ENCODE measurements around the gene AGPAT3.

Gene AGPAT3

DNA sequence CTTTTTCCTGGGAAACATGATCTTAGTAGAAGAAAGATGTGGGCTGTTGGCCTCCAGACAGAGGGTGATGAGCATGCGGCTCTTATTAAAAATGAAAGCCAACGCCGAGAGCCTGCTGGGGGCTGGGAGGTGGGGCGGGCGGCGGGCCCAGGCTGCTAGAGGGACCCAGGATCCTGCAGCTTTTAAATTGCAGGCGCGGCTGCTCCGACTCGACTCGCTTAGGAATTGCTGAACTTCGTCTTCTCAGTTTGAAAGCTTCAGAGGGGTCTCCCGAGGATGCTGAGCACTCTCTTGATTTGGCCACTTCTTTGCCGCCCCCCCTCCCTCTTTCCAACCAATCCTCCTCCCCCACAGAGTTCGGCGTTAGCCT, 1.2 kb downstream of the AGPAT3 start:
- peak; percentile 17 to 25 for DNase-seq

DNA sequence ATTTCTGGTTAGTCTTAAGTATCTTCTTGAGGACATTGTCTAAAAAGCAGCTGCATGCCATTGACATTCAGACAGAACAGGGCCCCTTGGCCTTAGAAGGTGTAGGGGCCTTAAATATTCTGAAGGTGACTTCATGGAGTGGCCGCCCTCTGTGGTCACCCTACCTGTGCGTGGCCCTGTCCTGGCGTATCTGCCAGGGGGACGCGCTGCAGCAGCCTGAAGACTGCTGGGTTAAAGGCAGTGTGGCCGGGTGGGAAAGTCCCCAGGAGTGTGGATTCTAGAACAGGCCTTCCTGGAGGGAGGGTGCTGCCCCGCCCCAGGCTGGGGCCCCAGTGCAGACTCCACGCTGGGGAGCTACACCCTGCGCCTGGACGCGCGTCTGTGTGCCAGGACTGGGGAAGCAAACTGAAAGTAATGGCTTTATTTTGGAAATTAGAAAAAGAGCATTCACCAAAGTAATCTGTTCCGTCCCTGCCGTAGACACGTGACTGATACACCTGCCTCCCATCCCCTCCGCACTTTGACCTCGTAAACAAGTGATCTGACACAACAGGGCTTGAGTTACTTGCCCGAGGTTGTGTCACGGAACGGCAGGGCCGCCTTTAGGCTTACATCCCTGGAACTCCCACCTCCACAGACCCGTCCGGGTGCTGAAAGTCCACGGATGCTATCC, 1.8 kb downstream of the AGPAT3 start:
- peak; percentile 41 to 45 for DNase-seq

DNA sequence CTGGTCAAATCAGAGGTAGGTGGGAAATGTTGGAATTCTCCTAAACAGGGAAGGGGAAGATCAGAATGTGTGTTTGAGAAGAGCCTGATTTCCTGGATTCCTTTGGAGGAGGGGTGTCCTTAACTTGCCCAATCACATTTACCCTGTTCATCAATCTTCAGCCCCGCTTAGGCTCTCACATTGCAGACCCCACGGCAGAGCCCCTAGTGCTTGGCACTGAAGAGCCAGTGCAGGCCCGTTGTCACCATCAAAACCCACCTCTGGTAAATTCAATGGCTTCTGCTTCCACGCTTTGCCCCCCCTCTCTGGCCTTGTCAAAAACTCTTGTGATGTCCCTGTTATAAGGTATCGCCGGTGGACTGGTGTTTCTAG, 2.3 kb downstream of the AGPAT3 start:
- DNase-seq: no peak

DNA sequence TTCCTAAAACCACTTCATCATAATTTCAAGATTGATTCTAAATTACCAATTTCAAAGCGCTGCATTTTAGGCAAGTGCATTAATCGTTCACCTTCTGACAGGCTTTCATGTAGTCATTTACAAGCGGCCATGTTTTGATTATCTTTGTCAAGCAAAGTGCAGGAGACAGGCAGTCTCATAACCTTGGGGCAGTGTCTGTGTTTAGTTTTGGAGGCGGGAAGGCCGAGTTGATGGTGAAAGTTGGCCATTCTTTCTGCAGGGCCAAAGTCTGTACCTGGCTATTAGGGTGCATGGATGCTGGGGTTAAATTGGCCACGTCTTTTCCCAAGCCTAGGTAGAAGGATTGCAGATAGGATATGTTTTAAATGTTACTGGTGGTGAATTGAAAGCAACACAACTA, 2.9 kb downstream of the AGPAT3 start:
- DNase-seq: no peak

DNA sequence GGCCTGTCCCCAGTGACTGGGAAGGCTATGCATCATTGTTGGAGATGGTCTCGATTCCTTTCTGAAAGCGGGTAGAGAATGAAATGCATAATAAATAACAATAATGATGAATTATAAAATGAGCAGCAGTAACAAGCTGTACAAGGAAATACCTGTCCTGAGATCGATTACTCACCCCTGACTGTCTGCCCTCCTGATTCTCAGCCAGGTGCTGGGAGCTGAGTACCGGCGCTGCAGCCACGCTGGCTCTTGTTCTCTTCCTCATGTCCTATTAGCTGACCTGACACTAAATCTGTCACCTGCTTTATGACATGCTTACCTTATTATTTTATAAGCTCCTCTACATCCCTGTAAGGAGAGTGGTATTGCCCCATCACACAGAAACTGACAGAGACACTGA, 3.4 kb downstream of the AGPAT3 start:
- no peak for DNase-seq

DNA sequence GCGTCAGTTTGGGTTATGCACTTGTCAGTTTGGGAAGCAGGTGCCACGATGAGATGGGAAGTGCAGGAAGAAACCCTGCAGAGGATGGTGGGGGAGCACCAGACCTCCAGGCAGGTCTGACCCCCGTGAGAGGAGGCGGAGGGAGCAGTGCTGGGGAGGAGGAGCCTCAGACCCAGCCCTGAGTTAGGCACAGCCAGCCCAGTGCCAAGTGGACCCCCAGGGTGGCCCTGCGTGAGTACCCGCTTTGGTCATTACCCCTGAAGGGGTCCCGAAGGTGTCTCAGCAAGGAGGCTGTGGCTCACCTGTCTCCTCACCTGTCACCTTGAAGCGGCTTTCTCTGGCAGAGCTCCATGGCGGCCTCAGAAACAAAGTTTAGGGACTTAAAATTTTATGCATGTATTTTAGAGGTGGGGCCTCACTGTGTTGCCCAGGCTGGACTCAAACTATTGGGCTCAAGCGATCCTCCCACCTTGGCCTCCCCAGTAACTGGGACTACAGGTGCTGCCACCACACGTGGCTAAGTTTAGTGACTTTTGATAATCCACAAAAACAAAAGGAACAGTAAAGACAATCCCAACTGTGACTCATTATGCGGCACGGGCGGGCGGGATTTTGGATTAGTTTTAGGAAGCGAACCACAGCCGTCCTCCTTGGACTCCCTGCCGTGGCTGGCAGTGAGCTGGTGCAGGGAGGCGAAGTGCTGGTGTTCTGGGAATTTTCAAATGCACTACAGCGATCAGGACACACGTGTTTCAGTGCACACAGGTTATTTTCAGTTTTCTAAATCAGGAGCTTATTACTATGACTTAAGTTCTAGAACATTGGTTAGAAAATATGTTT, 4.7 kb downstream of the AGPAT3 start:
- no peak for DNase-seq

DNA sequence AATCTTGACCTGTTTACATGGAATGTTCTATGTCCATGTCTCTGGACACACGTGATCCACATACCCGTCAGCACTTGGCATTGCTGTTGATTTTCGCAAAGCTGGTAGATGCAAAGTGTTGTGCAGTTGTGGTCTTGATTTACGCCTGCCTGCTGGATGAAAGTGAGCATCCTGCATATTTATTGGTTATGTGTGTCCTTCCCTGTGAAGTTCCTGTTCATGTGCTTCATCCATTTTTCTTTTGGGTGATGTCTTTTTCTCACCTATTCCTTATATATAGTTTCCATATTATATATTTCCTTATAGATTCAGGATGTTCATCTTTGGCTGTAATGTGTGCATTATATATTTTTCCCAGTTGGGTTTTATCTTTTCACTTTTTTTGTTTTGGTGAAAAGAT, 6.5 kb downstream of the AGPAT3 start:
- DNase-seq: no peak

DNA sequence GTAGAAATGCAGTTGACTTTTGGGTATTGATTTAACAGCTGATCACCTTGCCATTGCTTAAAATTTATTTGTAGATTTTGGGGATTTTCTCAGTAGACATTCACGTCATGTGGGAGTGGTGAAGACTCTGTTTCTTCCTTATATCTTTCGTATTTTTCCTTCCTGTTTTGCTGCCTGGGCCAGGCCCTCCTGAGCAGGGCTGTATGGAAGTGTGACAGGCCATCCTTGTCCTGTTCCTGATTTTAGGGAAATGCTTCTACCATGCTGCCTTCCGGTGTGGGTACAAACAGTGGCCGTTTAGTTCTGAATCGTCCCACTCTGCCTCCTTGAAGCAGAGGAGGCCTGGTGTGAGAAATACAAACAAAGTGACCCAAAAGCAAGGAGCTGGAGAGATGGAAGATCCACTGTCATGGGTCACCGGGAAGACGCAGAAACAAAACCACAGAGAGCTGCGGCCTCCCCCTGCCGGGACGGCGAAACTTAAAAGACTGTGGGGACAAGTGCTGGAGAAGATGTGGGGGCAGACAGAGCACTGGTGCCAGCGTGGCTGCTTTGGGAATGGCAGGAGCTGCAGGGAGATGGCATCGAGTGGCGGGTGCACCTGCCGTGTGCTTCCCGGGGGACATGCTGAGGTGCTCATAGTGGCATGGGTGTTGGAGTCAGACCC, 7.6 kb downstream of the AGPAT3 start:
- DNase-seq: no peak

DNA sequence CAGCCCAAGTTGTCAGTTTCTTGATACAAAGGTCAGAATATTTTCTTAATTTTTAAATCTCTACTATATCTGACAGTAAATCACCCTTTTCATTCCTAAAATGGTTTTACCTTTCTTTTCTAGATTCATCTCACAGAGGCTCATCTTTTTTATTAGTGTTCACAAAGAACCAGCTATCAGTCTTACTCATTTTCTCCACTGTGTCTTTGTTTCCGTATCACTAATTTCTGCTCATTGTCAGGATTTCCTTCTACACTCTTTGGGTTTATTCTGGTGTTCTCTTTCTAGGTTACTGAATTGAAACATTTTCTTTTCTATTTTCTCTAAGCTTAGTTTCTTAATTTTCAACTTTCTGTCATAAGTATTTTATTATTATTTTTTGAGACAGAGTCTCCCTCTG, 8.7 kb downstream of the AGPAT3 start:
- no peak for DNase-seq

DNA sequence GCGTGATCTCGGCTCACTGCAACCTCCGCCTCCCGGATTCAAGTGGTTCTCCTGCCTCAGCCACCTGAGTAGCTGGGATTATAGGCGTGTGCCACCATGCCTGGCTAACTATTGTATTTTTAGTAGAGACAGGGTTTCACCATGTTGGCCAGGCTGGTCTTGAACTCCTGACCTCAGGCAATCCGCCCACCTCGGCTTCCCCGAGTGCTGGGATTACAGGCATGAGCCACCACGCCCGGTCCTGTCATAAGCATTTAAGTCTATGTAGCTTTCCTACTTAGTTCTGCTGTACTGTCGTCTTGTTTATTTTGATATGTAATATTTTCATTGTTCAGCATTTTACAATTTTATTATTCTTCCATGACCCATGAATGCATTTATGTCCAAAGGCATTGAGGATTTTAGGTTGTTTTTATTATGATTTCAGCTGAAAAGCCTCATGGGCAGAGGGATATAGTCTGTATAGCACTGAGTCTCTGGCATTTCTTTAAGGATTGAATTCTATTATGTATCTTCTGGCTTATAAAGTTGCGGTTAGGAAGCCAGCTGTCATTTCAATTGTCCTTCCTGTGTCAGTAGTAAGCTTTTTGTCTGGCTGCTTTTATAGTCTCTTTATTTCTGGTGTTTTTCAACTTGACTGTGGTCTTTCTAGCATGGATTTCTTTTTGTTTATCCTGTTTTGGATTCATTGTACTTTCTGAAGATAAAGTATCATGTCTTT, 9.2 kb downstream of the AGPAT3 start:
- no peak for DNase-seq

DNA sequence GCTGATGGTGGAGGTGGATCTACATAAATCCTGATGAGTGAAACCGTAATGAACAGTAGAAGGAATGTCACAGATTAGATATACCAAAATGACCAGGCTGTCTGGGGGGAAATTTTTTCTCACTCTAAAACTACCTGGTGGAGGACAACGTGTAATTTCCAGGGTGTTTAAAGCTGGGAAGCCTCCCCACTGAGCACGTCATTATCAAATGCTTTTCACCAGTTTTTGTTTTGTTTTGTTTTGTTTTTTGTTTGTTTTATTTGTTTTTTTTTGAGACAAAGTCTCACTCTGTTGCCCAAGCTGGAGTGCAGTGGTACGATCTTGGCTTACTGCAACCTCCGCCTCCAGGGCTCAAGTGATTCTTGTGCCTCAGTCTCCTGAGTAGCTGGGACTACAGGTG, 11.6 kb downstream of the AGPAT3 start:
- no peak for DNase-seq

DNA sequence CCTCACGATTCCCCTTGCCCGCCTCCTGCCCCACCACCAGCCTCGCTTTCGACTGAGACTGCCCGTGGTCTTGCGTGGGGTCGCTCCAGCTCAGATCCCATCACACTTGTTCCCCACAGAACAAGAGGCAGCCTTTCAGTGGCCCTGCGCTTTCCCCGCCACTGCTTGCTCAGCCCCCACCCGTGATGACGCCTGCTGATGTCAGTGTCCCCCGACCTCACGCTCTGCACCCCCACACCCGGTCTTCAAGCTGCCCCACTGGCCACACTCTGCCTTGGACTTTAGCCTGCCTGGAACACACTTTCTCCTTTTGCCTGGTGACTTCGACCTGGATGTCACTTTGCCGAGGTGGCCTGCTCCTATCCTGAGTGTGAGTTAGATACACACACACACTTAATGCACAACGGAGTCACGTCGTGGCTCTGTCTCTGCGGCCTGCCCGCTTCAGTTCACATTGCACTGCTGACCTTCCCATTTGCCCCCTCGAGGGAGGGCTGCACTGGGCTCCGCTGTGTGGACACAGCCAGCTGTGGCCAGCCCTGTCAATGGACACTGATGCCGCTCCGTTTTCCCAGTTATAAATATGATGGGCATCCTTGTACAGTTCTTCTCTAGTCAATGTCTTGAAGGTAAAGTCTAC, 13.0 kb downstream of the AGPAT3 start:
- no peak for DNase-seq

DNA sequence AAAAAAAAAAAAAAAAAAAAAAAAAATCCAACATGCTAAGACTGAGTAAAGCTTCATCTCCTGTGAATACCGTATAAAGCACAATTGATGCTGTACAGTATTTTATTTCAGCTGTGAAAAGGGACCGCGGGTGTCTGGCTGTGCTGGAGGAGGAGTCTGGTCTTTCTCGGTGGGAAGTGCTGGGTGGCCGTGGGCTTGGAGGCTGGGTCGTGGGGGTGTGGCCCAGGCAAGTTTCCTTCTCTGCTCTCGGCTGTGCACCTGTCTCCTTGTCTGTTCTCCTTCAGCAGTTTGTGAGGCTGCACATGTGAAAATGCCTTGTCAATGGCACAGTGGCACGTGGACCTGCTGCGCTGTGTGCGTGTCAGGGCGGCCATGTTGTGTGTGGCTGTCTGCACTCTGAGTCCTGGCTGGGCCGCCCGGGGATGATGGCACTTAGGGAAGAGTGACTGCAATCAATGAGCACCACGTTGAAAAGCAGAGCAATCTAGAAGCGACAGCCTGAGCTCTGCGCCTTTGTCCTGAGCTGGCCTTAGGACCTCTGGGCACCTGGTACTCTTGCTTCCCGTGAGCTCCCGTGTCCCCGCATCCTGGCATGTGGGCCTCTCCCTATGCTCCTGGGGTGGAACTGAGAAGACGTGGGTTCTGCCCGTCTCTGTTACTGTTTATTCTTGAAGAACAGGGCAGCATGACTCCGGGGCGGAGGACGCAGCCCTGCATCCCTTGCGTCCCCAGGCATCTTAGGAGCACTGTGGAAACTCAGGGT, 14.5 kb downstream of the AGPAT3 start:
- no peak for DNase-seq

DNA sequence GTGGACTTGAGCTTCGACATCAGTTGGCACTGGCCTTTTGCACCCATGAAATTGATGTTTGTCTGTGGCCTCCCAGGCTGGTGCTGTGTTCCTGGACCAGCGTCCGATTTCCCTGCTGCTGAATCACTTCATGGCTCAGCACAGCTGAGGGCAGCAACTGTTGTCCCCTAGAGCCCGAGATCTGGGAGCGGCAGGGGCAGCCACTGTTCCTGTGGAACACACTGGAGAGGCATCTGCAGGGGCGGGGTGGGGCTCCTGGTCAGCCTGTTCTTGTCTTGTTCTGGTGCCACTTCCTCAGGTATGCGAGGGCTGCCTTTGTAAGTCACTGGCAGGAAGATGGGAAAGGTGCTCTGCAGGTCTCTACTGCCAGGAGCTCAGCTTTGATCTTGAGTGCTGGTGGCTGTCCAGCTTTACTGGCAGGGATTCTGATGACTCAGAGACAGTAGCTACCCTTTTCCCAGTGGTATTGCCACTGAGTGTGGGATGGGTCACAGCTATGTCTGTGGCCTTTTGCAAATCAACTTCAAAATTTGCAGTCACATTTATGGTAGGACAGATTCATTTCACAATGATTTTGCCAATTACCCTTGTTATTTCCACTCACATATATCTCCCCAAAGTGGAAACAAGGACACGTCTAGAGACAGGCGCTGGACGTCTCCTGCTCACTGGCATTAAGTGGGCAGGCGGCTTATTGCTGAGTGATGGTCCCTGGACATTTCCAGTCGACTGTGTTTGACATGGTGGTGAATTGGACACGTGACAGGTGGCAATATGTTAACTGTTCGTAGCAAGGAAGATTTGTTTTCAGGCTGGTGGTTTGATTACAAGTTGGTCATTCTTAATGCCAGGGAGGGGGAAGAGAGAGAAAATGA, 15.3 kb downstream of the AGPAT3 start:
- DNase-seq: no peak

DNA sequence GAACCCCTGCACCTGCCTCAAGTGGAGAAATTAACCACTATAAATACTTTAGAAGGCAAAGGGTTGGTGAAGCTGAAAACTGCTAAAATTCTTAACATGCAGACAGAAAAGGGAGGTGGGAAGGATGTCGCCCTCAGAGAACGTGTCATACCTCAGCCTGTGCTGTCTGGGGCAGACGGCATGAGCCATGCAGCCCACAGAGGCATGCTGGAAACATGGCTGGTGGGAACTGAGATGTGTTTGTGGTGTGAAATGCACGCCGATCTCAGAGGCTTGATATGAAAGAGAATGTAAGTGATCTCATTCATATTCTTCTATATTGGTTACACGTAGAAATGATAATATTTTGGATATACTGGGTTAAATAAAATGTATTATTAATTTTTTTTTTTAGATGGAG, 16.3 kb downstream of the AGPAT3 start:
- DNase-seq: peak in 1 of 2 experiments; percentile 22

DNA sequence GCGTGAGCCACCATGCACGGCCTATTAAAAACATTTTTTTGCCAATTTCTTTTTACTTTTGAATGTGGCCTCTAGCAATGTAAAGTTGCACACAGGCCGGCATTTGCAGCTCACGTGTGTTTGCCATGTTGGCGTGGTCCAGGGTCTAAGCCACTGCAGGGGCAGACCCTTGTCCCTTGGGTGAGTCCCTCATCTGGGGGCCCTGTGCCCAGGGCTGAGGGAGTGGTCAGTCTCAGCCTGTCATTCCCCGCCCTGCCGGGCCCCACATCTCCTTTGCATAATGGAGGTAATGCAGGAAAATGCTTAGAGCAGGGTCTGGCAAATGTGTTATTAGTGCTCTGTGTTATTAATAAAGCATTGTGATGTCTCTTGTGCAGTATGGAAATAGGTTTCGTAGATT, 16.9 kb downstream of the AGPAT3 start:
- DNase-seq: no peak

DNA sequence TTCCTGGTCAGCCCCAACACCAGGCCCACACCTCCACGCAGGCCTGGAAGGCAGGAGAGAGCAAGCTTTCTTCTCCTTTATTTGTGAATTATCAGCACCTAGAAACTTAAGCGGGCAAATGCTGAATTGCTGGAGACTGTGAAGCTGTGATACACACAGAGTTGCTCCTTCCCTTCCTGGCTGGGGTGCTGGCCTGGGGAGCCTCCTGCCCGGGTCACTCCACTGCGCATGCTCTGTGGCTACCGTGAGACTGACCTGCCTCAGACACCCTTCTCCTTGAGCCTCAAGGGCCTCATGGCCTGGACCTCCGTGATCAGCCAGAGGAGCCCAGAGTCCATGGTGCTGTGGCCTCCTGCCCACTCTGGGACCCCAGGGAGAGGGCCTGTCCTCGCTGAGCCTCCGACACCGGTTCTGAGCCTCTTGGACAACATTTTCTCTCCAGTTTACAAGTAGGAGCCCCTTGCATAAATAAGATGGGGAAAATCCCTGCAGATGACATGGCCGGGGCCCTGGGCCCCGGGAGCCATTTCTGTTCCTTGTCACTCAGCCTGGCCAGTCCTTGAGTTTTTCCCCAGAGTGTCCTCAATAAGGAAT, 18.0 kb downstream of the AGPAT3 start:
- DNase-seq: no peak

DNA sequence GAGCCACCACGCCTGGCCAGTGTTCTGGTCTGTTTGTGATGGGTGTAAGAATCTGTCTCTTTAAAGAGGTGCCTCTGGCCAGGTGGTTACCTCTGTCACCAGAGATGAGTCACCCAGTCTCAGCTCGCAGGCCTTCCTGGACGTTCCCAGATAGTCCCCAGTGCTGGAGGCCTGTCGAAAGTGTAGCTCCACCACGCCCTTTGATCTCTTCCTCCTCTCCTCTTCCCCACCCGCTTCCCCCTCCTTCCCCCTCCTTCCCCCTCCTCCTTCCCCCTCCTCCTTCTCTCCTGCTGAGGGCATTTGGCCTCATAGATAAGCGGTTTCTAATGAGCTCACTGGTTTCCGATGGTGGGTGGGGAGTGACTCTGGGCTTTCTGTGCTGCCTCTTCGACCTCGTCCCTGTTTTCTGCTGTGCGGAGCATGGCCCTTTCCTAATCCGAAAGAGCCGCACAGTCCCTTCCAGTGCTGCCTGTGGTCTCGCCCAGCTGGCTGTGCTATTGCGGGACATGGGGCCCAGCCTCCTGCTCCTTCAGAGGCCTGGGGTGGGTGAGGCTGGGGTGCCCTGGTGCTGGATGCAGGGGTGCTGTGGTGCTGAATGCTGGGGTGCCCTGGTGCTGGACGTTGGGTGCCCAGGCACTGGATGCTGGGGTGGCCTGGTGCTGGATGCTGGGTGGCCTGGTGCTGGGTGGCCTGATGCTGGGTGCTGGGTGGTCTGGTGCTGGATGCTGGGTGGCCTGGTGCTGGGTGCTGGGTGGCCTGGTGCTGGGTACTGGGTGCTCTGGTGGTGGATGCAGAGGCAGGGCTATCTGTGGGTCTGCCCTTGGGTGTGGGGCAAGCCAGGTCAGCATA, 19.2 kb downstream of the AGPAT3 start:
- DNase-seq: peak in 1 of 2 experiments; percentile 8

DNA sequence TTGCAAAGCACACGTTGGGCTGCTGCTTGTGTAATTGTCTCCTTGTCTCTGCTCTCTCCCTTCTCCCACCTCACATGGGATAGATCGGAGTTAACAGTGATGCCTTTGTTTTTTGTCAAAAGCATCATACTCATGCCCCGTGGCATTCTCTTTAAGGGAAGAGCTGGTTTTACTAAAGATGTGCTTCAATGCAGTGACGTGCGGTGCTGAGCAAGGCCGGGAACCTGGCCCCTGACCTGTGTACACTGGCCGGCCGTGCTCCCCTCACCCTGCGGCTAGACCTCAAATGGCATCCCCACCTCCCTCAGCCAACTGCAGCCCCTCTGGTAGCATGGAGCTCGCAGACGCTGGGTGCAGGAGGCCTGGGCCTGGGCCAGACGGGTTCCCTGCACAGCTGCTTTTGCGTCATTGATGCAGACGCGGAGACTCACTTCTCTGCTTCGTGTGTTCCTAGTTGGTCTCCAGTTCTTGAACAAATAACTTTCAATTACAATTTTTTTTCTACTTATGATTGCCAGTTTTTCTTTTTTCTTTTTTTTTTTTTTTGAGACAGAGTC, 19.9 kb downstream of the AGPAT3 start:
- no peak for DNase-seq

All from activated CD4-positive, alpha-beta T cell treated with anti-CD3 and anti-CD28 coated beads, Interleukin-2, amount 50 U/mL, for 4 hours (primary cell).